NCI-H2171 treated with DMSO at 0.1 percent for 48 hours (cell line): Measurements from ENCODE around the gene DGKI.

Experiments used
- DNase-seq: peaks from one replicate; lab custom pipeline; 2025; lab: John Stamatoyannopoulos, UW

DGKI gene

DNA sequence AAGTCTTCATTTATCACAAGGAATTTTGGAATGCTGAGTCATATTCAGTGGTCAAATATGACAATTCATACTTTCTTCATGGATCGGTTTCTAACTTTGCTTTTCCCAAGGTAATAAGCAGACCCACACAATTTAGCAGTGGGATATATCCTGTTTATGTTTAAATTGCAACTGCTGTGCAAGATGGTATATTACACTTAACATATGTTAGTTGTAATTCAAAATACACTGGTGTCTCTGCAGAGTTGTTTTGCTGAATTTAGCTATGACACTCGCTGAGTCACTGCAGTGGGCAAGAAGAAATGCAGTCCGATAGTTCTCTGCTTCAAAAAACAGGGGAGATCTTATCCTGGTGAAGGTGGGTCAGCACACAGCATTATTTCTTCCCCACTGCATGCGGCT lies 308.4 kb downstream of the DGKI start:
- DNase-seq, result no peak

DNA sequence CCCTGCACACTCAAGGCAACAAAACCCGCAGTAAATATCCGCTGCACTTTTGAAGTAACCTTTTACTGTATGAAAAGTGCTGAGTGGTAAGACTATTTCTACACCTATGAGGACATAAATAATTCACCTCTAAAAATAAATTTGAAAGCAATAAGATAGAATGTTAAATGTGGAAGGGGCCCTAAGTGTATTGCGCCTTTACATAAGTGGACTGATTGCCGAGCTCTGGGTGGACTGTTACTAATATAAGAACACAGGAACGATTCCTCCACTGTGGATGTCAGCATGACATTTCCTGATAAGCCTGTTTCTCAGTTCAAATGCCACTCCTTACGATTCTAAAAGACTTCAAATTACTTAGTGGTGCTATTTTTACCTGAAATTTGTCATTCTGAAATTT lies 311.2 kb downstream of the DGKI start:
- no peak for DNase-seq

DNA sequence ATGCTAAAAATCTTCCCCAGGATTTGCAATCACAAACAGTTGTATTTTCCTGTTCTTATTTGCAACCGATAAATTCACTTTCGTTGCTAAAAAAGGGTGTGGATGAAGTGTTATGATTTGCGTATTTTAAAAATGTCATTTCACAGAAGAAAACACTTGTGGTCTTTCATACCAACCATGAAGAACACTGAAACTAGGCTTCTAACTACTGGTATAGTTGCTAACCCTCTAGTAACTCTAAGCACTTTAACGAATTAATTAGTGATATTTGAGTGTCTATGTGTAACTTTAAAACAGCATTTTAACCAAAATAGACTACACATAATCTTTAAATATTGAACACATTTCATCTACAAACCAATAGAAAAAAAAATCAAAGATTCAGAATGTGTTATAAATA lies 315.1 kb downstream of the DGKI start:
- DNase-seq, result no peak

DNA sequence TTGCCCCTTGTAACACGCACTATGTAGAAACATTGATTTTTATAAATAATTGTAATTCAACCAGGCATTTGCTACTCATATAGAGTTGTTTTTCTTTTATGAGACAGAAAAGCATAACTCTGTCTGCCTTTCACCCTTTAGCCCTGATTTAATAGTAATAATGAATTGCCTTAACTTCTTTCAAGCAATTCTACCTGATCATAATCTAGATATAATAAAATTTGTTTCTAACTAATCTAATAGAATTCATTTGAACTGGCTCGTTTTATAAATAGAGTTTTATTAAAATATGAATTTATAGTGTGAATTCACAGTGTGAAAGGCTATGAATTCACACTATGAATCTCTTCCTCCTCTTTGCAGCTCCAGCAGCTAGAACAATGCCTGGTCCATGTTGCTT lies 319.1 kb downstream of the DGKI start:
- no peak for DNase-seq

DNA sequence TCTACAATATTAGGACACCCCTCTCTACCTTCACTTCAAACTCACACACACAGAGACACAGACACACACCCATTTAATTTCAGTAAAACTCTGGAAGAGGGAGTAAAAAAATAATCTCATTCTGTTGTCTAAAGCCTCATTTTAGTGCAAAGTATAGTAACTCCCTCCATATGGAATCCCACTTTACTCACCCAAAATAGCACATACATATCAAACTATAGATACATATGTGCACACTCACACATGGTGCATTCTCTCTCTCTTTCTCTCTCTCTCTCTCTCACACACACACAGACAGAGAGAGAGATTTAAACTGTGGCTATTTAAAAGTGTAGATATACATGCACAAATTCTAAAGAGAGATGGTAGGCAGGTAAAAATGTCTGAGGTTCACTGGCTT lies 323.6 kb downstream of the DGKI start:
- DNase-seq, result no peak

DNA sequence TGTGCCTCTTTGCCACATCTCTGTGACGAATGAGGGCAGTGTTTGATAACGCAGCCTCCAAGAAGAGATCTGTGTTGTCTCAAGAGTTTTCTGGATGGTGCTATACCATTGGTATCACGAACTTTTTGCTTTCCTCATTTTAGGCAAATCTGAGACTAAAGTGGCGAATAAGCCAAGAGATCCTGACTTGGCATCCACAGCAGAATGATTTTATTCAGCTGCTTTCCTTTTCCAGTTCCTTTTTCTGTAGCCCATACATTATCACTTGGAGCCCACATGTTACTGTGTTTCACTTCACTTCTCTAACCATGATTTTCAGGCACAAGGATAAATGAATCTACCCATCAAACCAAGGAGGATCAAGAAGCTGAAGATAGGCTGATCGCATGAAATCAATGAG lies 325.3 kb downstream of the DGKI start:
- DNase-seq, result no peak

DNA sequence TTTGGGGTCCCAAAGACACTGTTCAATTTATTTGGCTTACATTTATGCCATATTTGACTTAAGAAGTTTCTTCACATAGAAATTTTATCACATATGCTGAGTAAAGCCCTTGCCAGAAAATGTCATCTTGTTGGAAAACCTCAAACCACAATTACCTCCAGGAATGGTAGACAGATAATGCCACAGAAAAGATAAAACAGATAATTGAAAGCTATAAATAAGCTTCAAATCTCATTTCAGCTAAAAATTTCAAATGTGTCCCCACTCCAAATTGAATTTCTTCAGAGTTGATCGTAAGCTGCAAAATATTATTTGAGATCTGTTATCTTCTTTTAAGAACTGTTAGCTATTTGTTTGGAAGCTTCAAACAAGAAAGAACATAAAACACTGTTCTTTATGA lies 326.8 kb downstream of the DGKI start:
- no peak for DNase-seq

DNA sequence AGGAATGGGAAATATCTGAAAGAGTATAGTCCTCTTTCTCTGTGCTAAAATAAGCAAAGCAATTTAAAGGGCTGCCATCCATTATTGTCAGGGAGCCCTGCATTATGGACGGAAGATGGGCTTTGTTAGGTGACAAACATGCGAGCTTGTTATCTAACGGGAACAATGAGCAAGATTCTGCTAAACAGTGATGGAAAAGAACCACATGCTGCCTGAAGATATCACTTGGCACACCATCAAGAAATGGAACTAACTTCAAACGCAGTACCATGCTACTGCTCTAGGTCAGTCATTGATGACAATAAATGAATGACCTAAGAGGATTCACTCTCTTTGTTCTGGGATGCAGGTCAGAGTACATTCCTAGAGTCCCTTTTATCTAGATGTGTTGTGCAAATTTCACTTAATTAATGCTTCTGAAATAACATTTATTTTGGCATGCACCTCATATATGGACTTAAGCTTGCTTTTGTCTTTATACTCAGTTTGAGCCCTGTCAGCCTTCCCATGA lies 327.5 kb downstream of the DGKI start:
- no peak for DNase-seq

DNA sequence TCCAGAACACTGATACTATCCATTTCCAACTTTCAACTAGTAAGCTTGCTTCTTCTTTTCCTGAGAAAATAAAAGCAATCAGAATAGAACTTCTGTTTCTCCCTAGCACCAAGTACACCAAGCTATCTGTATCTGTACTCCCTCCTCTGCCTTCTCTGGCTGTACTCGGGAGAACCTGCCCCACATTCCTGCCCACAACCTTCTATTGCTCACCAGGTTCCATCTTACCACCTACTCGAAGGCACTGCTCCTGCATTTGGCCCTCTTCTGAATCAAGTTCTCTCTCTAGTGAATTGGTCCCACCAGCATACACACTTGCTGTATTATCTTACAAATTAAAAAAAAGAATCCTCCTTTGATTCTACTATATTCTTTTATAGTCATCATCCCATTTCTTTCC lies 333.7 kb downstream of the DGKI start:
- no peak for DNase-seq

DNA sequence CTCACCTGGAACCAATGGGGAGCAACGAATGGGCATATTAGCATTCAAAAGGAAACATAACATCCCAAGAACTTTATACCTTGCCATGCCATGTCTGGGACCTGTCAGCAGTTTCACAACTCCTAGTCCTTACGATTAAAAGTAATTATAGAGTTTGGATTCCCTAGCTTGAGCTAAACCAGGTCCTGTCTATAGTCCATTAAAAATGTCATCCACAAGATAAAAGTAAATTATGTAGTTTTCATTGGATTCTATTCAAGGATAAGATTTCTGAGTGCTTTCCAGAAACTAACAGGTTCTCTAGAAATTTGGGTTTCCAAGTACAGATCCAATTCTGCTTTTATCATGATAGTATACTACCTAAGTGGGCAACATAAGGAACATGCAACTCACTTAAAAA lies 339.7 kb downstream of the DGKI start:
- no peak for DNase-seq

DNA sequence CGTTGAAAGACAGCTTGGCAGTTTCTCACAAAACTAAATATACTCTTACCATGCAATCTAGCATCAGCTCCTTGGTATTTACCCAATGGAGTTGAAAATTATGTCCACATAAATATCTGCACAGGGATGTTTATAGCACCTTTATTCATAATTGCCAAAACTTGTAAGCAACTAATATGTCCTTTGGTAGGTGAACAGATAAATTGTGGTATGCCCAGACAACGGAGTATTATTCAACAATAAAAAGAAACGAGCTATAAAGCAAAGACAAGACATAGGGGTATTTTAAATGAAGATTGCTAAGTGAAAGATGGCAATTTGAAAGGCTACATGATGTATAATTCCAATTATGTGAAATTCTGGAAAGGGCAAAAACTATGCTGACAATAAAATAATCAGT lies 340.7 kb downstream of the DGKI start:
- no peak for DNase-seq

DNA sequence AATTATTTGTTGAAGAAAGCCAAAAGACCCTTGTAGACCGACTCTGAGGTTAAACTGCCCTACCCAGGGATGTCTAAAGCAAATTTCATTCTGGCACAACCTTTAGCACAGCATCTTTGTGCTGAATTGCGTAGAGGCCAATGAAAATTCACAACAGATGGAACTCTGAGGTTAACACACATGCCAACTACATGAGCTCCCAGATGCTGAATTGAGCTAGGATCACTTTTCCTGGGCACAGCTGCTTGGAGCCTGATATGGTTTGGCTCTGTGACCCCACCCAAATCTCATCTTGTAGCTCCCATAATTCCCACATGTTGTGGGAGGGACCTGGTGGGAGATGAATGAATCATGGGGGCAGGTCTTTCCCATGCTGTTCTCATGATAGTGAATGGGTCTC lies 345.2 kb downstream of the DGKI start:
- DNase-seq, result peak; percentile 5

DNA sequence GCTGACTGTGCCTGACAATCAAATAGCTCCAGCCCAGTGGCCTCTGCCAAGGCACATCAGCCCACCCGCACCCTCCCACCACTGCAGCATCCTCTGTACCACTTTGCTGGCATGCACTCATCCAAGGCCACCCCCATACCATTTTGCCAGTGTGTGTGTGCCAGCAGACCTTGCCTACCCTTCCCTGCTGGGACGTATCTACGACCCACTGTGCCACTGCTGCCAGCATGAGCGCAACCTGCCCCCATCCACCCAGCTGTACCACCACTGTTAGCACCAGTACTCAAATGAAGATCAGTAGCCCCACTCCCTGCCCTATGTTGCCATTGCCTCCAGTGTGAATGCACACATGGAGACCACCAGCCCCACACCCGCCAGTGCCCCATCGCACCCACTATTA lies 353.9 kb downstream of the DGKI start:
- DNase-seq, result no peak

DNA sequence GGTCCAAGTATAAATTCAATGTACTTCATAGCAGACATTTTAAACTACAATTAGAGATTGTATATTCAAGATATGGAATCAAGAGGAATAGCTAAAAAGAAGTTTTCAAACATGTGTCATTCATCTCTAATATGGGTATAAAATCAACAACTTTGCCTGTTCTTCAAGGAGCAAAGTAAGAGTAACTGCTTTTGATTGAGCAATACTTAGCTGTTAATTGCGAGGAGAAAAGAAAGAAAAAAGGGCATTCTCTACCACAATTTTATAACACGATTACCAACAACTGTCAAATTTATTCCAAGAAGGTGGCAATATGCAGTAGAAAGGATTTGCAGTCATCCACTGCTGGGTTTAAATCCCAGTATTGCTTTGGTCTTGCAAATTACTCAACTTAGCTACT lies 356.9 kb downstream of the DGKI start:
- DNase-seq, result no peak

DNA sequence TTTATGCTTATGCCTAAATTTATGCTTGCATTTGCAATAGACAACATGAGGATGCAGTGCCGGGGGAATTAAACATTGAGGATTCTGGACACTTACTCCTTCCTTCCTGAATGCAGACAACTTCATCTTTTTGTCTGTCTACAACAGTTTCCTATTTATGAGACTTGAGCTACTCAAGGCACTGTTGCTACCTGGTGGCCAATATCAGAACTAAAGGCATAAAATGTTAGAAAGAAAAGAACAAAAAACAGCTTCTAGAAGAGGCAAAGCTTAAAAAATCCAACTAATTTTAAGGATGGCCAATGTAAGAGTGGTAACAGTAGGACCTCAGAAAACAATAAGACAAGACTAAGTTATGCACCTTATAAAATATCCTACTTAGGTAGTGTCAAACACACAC lies 358.7 kb downstream of the DGKI start:
- DNase-seq, result no peak

DNA sequence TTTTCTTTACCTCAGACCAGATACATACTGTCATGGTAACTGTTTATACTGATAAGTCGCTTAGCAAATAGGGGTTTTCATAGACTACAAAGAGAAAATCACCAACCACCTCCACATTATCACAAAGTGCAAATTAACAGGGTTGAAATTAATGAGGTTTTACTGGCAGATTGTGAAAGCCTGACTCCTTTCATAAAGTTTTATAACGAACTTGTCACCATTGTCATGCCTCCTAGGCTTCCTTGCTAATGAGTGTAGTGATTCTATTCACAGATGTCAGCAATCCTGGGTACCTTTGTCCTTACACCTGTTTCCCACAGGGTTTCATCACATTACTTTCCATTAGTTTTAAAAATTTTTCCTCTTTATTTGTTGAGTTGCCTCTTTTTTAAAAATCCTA lies 361.0 kb downstream of the DGKI start:
- no peak for DNase-seq

DNA sequence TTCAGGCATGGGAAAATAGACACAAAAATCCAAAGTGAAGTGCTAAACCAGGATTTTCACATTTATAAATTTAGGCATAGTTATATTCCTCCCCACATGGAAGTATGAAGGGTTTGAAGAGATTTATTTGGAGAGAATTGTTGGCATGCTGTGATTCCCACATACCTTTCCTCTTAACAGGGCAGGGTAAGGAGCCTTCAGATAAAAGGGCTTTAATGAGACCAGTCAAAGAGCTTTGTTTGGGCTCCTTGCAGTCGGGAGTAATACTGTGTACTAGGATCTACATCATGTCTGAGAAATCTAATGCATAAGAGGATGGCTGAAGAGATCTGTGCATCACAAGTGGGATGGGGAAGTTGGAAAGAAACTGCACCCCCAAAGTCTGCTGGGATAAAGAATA lies 362.4 kb downstream of the DGKI start:
- DNase-seq, result no peak

DNA sequence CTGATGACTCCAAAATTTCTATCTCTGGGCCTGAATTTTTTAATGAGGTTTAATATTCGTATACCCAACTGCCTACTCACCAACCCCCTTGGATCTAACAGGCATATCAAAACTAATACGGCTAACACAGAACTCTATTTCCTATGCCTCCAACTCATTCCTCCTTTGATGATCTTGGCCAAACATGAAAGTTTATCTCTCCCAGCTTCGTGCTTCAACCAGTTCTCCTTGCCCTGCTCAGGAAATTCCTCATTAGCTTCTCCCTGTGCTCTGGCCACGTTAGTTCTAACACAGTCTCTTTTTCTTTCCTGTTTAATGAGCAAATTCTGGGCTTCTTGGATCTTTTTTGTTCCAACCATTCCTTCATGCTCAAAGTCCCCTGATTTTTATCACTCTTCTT lies 364.3 kb downstream of the DGKI start:
- no peak for DNase-seq

DNA sequence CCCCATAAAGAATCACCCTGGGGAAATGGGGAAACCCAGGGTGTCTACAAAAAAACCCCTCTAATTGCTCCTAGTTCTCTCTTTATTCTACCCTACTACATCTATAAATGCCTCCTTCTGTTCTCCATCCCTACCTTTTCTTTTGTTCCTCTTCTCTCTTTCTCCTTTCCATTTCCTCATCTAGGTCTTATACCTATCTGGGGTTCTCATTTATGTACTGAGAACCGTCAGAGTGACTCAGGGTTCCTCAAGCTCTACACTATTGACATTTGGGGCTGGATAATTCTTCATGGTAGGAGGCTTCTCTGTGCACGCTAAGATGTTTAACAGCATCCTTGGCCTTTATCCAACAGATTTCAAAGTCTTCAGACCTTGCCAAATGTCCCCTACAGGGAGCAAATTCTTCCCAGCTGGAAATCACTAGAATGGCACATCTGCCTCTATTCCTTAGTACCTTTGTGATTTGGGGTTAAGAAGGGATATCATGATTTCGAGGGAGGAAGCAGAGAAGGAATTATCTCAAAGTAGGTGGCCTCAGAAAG lies 365.9 kb downstream of the DGKI start:
- peak; percentile 51 for DNase-seq

DNA sequence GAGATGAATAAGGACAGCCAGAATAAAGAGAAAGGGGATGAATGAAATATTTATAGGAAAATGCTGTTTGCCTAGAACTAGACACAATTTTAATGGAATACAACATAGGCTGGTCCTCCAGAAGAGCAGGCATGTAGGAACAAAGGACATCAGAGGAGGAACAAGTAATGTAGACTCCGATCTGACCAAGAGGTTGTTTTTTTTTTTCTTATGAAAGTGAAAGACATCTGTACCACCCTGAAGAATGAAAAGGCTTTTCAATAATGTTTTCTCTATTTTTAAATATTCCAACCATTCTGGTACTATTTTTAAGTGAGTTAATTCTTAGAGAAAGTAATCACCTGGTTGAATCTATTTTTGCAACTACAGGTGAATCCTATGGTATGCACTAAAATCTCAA lies 366.4 kb downstream of the DGKI start:
- no peak for DNase-seq

DNA sequence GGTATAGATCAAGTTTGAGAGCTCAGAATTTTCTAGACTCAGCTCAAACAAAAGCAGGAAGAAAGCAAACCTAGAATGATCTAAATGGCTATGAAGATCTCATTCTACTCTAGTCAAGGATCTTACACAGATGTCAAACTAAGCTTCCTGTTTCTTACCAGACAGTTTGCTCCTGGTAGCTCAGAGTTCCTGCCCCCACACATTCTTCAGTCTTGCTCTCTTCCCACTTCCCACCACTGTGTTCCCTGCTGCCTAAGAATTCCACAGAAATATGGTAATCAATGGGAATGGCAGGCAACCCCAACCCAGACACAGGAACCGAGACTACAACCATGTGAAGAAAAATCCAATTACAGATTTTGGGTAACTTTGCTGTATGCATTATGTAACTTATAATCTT lies 369.8 kb downstream of the DGKI start:
- DNase-seq, result no peak

DNA sequence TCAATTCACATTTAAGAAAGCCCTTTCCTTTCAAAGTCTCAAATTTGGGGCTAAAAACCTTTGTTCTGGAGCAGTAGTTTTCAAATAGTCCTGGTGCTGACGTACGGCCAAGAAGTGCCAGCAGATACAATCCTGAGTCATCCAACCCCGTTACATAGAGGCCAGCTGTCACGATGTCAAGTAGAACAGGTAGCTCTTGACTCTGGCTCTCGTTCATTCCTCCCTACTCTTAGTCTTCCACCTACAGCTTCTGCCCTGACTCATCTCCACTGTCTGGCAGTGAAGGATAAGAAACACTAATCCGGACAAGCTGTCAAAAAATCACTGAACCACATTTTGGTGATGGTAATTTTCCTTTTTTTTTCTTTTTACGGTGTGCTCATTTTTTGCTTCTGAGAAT lies 370.8 kb downstream of the DGKI start:
- peak; percentile 29 for DNase-seq

DNA sequence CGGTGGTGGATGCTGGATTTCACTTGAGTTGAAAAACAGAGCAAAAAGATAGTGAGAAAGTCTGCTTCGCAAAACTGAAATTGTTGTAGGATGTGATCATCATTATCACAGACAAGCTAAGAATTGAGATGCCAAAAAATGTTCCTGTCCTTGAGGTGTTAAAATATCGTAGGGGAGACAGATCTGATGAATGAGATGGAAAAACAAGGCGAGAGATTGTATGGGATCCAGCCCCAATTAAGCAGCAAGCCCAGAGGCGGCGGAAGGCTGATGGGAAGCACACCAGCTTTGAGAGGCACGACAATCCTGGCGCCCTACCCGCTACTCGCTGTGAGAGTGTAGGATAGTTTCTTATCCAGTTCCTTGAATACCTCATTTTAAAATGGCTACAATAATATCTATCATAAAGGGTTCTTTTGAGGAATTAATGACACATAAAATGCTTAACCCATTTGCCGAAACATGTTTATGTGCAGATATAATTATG lies 372.2 kb downstream of the DGKI start:
- no peak for DNase-seq

DNA sequence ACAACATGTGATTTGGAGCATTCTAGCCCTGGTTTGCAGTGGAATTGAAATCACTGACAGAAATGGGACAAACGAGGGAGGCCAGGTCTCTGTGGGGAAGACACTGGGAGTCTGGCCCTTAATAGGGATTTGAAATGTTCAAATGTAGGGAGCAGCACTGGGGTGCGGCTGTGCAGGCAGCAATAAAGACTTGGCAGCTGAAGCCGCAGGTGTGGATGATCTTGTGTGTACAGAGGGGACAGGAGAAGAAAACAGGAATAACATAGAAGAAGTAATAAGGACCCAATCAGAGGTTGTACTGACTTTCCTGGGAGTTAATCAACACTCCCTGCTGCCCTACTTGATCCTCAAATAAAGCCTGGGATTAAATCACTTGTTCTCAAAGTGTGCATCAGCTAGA lies 375.6 kb downstream of the DGKI start:
- no peak for DNase-seq

DNA sequence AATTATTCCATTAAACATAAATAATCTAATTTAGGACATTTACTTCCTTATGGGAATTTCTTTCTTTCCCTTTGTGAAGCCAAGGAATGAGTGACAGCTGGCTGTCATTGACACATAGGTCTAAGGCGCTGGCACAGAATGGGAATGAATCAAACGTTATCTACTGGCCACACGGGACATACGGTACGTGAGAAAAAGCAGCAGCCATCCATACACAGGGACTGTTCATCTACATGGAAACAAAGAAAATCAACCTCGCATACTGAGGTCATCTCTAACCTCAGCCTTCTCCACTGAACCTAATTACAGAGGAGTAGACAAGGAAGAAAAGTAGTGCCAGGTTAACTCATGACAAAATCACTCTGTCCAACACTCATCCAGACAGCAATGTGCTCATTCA lies 376.9 kb downstream of the DGKI start:
- DNase-seq, result no peak
